GM23338 (cell line): ENCODE measurements around the gene CAMTA1. TPM values are rescaled to one million over a fixed set of nuclear protein-coding genes. Genes with fewer than 3 reads are reported as not detected.

Experiments used
- ATAC-seq: fragments of 200-7000 bp; cut with Tn5 transposase; 3 replicates; pipeline ENCODE4 v1.9.1; 2020
- DNase-seq: peaks from one replicate; pipeline ENCODE4 v3.0.0-alpha.2; 2015; ENCODE audit warnings: low spot score
- H2AFZ ChIP-seq: fragments of 200-600 bp; sonication (generic); 2 replicates; pipeline ENCODE4 v1.8.0; 2016; ENCODE audit warnings: antibody characterized with exemption, mild to moderate bottlenecking, moderate library complexity
- H3F3A ChIP-seq: fragments of 200-600 bp; sonication (generic); replicated peaks from 2 replicates; pipeline ENCODE4 v1.8.0; 2017; ENCODE audit warnings: antibody characterized with exemption, mixed run types, low read depth
- H3K27ac ChIP-seq: fragments of 200-600 bp; sonication (generic); 2 replicates; pipeline ENCODE4 v1.6.1; 2016; ENCODE audit warnings: low read depth
- H3K27me3 ChIP-seq: fragments of 200-600 bp; sonication (generic); 2 replicates; pipeline ENCODE4 v1.8.0; 2016; ENCODE audit warnings: mild to moderate bottlenecking, mixed run types, moderate library complexity; ENCODE audit not compliant: insufficient read depth
- H3K36me3 ChIP-seq: fragments of 200-600 bp; sonication (generic); 2 replicates; pipeline ENCODE4 v1.8.0; 2016; ENCODE audit warnings: mild to moderate bottlenecking; ENCODE audit not compliant: insufficient read depth
- H3K4me1 ChIP-seq: fragments of 200-600 bp; sonication (generic); 2 replicates; pipeline ENCODE4 v1.8.0; 2016; ENCODE audit warnings: mild to moderate bottlenecking, moderate library complexity; ENCODE audit not compliant: insufficient read depth
- H3K4me2 ChIP-seq: fragments of 200-600 bp; sonication (generic); 2 replicates; pipeline ENCODE4 v1.7.1; 2017; ENCODE audit warnings: mixed run types
- H3K4me3 ChIP-seq: fragments of 200-600 bp; sonication (generic); 2 replicates; pipeline ENCODE4 v1.6.1; 2016; ENCODE audit warnings: mixed run types
- H3K79me2 ChIP-seq: fragments of 200-600 bp; sonication (generic); replicated peaks from 2 replicates; pipeline ENCODE4 v1.8.0; 2017; ENCODE audit warnings: mild to moderate bottlenecking; ENCODE audit not compliant: insufficient read depth
- H3K9me2 ChIP-seq: fragments of 200-600 bp; sonication (generic); 2 replicates; pipeline ENCODE4 v1.8.0; 2017; ENCODE audit not compliant: insufficient read depth
- H4K20me1 ChIP-seq: fragments of 200-600 bp; sonication (generic); replicated peaks from 2 replicates; pipeline ENCODE4 v1.8.0; 2017; ENCODE audit warnings: mild to moderate bottlenecking; ENCODE audit not compliant: insufficient read depth
- H3K27ac Mint-ChIP-seq: 2 replicates; pipeline ENCODE4 v1.8.0; 2020; ENCODE audit warnings: inconsistent platforms, mild to moderate bottlenecking, moderate library complexity, mixed read lengths
- H3K27me3 Mint-ChIP-seq: 3 replicates; pipeline ENCODE4 v1.8.0; 2022; ENCODE audit warnings: low read depth, mild to moderate bottlenecking, moderate library complexity, mixed read lengths, inconsistent platforms; ENCODE audit not compliant: insufficient read depth, poor library complexity
- H3K36me3 Mint-ChIP-seq: 3 replicates; pipeline ENCODE4 v1.8.0; 2021; ENCODE audit warnings: low read depth, mild to moderate bottlenecking, inconsistent platforms, moderate library complexity, mixed read lengths
- H3K4me1 Mint-ChIP-seq: 3 replicates; pipeline ENCODE4 v1.8.0; 2020; ENCODE audit warnings: mild to moderate bottlenecking, inconsistent platforms, mixed read lengths
- H3K4me3 Mint-ChIP-seq: 3 replicates; pipeline ENCODE4 v1.8.0; 2021; ENCODE audit warnings: moderate library complexity, mild to moderate bottlenecking, inconsistent platforms, mixed read lengths
- H3K9me3 Mint-ChIP-seq: 3 replicates; pipeline ENCODE4 v1.8.0; 2020; ENCODE audit warnings: moderate library complexity, mild to moderate bottlenecking, inconsistent platforms, mixed read lengths
- CREB1 ChIP-seq: fragments of 250-450 bp; sonication (Bioruptor Pico); IDR thresholded peaks from 2 replicates; pipeline ENCODE4 v1.5.0; 2020; ENCODE audit warnings: low read depth, mild to moderate bottlenecking, moderate library complexity
- CTCF ChIP-seq, 2 experiments: fragments of 200-600 bp in 1 of 2; sonication (generic) in 1 of 2; conservative IDR thresholded peaks; 2 replicates each; pipeline versions ENCODE4 v1.5.1 to v1.6.1; 2016 to 2017; ENCODE audit warnings: antibody characterized with exemption in 2 of 2, low read depth in 2 of 2, mild to moderate bottlenecking in 2 of 2, moderate library complexity in 1 of 2
- ETS1 ChIP-seq: IDR thresholded peaks from 2 replicates; pipeline ENCODE4 v1.6.1; 2016; ENCODE audit warnings: antibody characterized with exemption
- EZH2 ChIP-seq: fragments of 200-600 bp; sonication (generic); IDR thresholded peaks from one replicate; pipeline ENCODE4 v1.8.0; 2017; ENCODE audit warnings: antibody characterized with exemption, mild to moderate bottlenecking, low read depth; ENCODE audit not compliant: unreplicated experiment
- EZH2phosphoT487 ChIP-seq: fragments of 200-600 bp; sonication (generic); IDR thresholded peaks from one replicate; pipeline ENCODE4 v1.8.1; 2018; ENCODE audit warnings: antibody characterized with exemption; ENCODE audit not compliant: unreplicated experiment
- NANOG ChIP-seq: IDR thresholded peaks from 2 replicates; pipeline ENCODE4 v1.6.1; 2016; ENCODE audit warnings: antibody characterized with exemption, borderline replicate concordance
- ZNF114 ChIP-seq: fragments of 250-450 bp; sonication (Bioruptor Pico); IDR thresholded peaks from 2 replicates; pipeline ENCODE4 v1.5.0; 2020; ENCODE audit warnings: mild to moderate bottlenecking, moderate library complexity
- ZNF462 ChIP-seq: fragments of 250-450 bp; sonication (Bioruptor Pico); IDR thresholded peaks from 2 replicates; pipeline ENCODE4 v1.5.0; 2020; ENCODE audit warnings: mild to moderate bottlenecking, moderate library complexity
- polyA plus RNA-seq: library from polyadenylated mRNA; unstranded; fragments of >200 nt; fragmentation: Nextera tagmentation; extraction: Ambion mirVana; gene quantifications from 2 replicates; pipeline ENCODE4 v1.2.1, GENCODE V29; 2016
- total RNA-seq: library from RNA; depleted of rRNA; stranded (reverse); fragments of >200 nt; shearing (Covaris generic); gene quantifications from 2 replicates; pipeline ENCODE4 v1.2.3, GENCODE V29; 2014

The CAMTA1 gene
- total and polyA plus RNA-seq, 2 experiments from 2014 or later = 115 to 519 TPM

GRCh38 chr1:7113136-7113535 is 327.9 kb downstream of the CAMTA1 start (continued):
- TF ChIP-seq ZNF462 (CRISPR knock-in tag) (no peak), NANOG (no peak), EZH2phosphoT487 (no peak), ZNF114 (CRISPR knock-in tag) (no peak)

- H4K20me1 ChIP-seq = no peaks in the 10 kb centered on the region
- no peak overlapping the region for H3K4me3 ChIP-seq
- H2AFZ ChIP-seq = no peak overlapping the region
- no peaks in the 10 kb centered on the region; the same call in 1 of the 2 replicates for H3K9me2 ChIP-seq
- no peak for ATAC-seq
- Mint-ChIP-seq H3K4me3 (no peak overlapping the region), H3K4me1 (peaks cover 13% of the 10 kb centered on the region), H3K27ac (no peak overlapping the region), H3K9me3 (peaks cover 23% of the 10 kb centered on the region), H3K27me3 (peaks cover 8% of the 10 kb centered on the region), H3K36me3 (peaks cover 16% of the 10 kb centered on the region)
- H3K79me2 ChIP-seq = no peaks in the 10 kb centered on the region
- H3K4me2 ChIP-seq = no peak overlapping the region
- peaks cover 15% of the 10 kb centered on the region for H3K4me1 ChIP-seq
- no peak for DNase-seq
- no peaks in the 10 kb centered on the region for H3F3A ChIP-seq
- no peak overlapping the region for H3K27ac ChIP-seq
- no peaks in the 10 kb centered on the region for H3K27me3 ChIP-seq
- H3K36me3 ChIP-seq = no peaks in the 10 kb centered on the region
- TF ChIP-seq CTCF (conservative IDR thresholded peaks at IDR 0.05; ENCODE audit: low read depth in 2 of 2) (no peak), EZH2phosphoT487 (no peak), ETS1 (no peak), CREB1 (CRISPR knock-in tag) (no peak), EZH2 (no peak), ZNF114 (CRISPR knock-in tag) (no peak)
These were observed 328.6 kb downstream of the CAMTA1 start for GRCh38 chr1:7113822-7114221.
